Testis (tissue), 2 donors: ENCODE measurements around the gene GFRA1.

Experiments used
- POLR2A ChIP-seq: fragments of 450-650 bp; IDR thresholded peaks from one replicate; pipeline ENCODE4 v1.6.1; 2017; ENCODE audit warnings: antibody characterized with exemption, mild to moderate bottlenecking, moderate library complexity
- TF ChIP-seq, protein P1 (sequence below), 3 experiments: fragments of 450-650 bp in 2 of 3; fragments of 200-600 bp in 1 of 3; sonication (generic) in 1 of 3; IDR thresholded peaks; one replicate each; pipeline ENCODE4 v1.5.1; 2016 to 2019; ENCODE audit warnings: antibody characterized with exemption in 3 of 3, mild to moderate bottlenecking in 2 of 3, moderate library complexity in 1 of 3

DNA sequence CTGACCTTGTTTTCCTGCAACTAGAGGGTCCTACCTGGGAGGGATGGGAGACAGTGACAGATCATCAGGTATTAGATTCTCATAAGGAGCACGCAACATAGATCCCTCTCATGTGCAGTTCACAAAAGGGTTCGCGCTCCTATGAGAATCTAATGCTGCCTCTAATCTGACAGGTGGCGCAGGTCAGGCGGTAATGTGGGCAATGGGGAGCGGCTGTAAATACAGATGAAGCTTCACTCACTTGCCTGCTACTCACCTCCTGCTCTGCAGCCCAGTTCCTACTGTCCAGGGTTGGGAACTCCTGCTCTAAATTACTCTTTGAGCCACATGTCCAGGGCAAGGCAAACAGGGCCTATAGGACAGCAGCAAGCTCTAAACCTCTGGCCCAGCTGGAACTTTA lies 46.2 kb downstream of the GFRA1 start:
- TF ChIP-seq POLR2A, result no peak
- TF ChIP-seq, protein P1, sequence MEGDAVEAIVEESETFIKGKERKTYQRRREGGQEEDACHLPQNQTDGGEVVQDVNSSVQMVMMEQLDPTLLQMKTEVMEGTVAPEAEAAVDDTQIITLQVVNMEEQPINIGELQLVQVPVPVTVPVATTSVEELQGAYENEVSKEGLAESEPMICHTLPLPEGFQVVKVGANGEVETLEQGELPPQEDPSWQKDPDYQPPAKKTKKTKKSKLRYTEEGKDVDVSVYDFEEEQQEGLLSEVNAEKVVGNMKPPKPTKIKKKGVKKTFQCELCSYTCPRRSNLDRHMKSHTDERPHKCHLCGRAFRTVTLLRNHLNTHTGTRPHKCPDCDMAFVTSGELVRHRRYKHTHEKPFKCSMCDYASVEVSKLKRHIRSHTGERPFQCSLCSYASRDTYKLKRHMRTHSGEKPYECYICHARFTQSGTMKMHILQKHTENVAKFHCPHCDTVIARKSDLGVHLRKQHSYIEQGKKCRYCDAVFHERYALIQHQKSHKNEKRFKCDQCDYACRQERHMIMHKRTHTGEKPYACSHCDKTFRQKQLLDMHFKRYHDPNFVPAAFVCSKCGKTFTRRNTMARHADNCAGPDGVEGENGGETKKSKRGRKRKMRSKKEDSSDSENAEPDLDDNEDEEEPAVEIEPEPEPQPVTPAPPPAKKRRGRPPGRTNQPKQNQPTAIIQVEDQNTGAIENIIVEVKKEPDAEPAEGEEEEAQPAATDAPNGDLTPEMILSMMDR (IDR thresholded peaks at IDR 0.05), result no peak
